Activated CD4-positive, CD25-positive, alpha-beta regulatory T cell treated with anti-CD3 and anti-CD28 coated beads, Interleukin-2, amount 50 U/mL, for 24 hours (primary cell): ENCODE results near the gene NOTCH3.

ENCODE experiments used
- ATAC-seq, 2 donors: fragments of 150-1000 bp; cut with Tn5 transposase; one replicate each; pipeline ENCODE4 v1.10.0; 2021; ENCODE audit warnings: mild to moderate bottlenecking in 1 of 2, moderate library complexity in 1 of 2

NOTCH3 gene

DNA sequence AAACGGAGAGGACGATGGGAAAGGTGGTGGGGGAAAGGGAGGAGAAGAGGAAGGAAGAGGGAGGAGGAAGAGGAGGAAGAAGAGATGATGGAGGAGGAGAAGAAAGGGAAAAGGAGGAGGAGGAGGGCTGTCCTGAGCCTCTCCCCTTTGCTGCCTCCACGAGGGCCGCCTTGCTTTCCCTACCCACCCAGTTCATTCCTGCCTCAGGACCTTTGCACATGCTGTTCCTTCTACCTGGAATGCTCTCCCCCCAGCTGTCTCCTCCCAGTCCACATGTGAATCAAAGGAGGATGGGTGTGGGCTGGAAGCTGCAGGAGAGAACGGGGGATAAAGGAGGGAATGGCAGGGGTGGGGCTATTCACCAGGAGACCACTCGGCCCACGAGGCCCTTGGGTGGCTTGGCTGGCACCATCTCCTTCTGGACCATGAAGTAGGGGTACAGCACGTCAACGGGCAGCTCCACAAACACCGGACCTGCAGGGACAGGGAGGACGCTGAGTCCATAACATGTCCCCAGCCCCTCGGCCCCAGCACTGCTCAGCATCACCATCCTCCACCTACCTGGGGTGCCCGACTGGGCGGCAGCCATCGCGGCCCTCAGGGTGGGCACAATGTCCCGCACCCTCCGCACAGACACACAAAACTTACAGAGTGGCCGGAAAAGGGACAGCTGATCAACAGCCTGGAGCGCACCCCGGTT, 78.3 kb downstream of the NOTCH3 start:
- no peak for ATAC-seq

- ATAC-seq, result no peak
Measured at GRCh38 chr19:15120135-15121026, 80.4 kb downstream of the NOTCH3 start.

- no peak for ATAC-seq
Measured at GRCh38 chr19:15118789-15119494, 81.9 kb downstream of the NOTCH3 start.

DNA sequence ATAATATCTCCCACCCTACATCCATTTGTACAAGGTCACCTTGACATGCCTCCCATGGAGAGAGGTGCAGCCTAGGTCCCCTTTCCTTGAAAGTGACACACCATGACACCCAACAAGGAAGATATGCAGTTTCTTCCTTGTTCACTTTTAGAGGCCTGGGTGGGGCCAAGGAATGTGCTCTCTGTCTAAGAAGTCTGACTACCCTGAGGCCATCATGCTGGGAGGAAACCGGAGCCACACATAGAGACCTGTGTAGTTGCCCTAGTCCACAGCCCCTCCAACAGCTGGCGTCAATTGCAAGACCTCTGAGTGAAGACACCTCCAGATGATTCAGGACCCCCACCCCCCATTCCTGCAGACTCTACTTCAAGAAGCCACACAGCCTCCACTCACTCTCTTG, 82.5 kb downstream of the NOTCH3 start:
- ATAC-seq, result no peak

- no peak for ATAC-seq
Measured at GRCh38 chr19:15116856-15117255, 83.9 kb downstream of the NOTCH3 start.

- ATAC-seq, result no peak
Measured at GRCh38 chr19:15115762-15116615, 84.8 kb downstream of the NOTCH3 start.

- no peak for ATAC-seq
Measured at GRCh38 chr19:15115080-15115479, 85.7 kb downstream of the NOTCH3 start.

- no peak for ATAC-seq
Measured at GRCh38 chr19:15114153-15114540, 86.6 kb downstream of the NOTCH3 start.

DNA sequence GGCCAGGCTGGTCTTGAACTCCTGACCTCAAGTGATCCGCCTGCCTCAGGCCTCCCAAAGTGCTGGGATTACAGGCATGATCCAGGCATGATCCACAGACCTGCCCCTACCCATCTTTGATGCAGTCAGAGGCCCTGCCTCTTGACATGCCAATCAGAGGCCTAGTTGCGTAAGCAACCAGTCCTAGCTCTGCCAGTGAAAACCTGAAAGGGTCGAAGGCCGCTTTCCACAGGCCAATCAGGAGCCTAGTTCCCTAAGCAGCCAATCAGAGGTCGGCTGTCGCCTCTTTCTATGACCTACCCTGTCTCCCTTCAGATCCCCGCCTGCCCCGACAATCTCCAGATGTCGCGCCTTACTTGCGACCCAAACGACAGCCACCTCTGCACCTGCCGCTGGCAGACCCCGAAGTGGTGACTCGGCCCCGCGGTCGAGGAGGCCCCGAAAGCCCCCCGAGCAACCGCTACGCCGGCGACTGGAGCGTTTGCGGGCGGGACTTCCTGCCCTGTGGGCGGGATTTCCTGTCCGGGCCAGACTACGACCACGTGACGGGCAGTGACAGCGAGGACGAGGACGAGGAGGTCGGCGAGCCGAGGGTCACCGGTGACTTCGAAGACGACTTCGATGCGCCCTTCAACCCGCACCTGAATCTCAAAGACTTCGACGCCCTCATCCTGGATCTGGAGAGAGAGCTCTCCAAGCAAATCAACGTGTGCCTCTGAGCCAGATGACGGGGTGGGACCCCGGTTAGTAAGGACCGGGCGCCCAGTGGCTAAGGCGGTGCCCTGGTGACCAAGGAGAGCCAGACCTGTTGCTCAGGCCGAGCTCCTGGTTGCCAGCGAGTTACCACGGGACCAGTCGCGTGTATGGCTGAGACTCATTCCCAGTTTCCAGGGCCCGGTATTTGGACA, 87.3 kb downstream of the NOTCH3 start:
- ATAC-seq, result no peak

- ATAC-seq, result no peak
Measured at GRCh38 chr19:15112385-15112784, 88.4 kb downstream of the NOTCH3 start.

GRCh38 chr19:15111758-15112157, 89.0 kb downstream of the NOTCH3 start:
- no peak for ATAC-seq

- no peak for ATAC-seq
Measured at GRCh38 chr19:15110418-15110815, 90.4 kb downstream of the NOTCH3 start.

GRCh38 chr19:15109768-15110417, 90.9 kb downstream of the NOTCH3 start:
- ATAC-seq, result no peak
